Measurements from ENCODE around the gene MAPK8IP3. TPM values are rescaled to one million over a fixed set of nuclear protein-coding genes. Genes with fewer than 3 reads are reported as not detected.
A peak's percentile ranks its signal among the peaks of the same experiment; 100 is the strongest.

The MAPK8IP3 gene
- total RNA-seq, 1 donor from 2014 or later, result 201 TPM

GRCh38 chr16:1775006-1775845, 69.2 kb downstream of the MAPK8IP3 start:
- ChIA-PET POLR2A (interaction anchor here (5.6 kb wide), 1 partner anchor 8 kb away, joined by 88 read pairs; the partner anchor contains the start of genes NUBP2 and SPSB3), CTCF (no interaction called here)
- Mint-ChIP-seq H3K27ac (no peak overlapping the region), H3K27me3 (no peaks in the 10 kb centered on the region), H3K36me3 (ENCODE audit: low read depth) (peaks cover 19% of the 10 kb centered on the region), H3K4me1 (peaks cover 19% of the 10 kb centered on the region), H3K9me3 (no peaks in the 10 kb centered on the region), H3K4me3 (peak overlapping the region; percentile 28)
- DNase-seq, result no peak
- ATAC-seq (ENCODE audit: low read depth), result no peak
- TF ChIP-seq CTCF (IDR thresholded peaks at IDR 0.05), result no peak
- intact Hi-C loops (cut with micrococcal nuclease), result no loop called here

GRCh38 chr16:1775846-1776671, 70.1 kb downstream of the MAPK8IP3 start:
- intact Hi-C loops (cut with micrococcal nuclease), result no loop called here
- peaks cover 19% of the 10 kb centered on the region for H3K36me3 Mint-ChIP-seq (ENCODE audit: low read depth)
- TF ChIP-seq CTCF (IDR thresholded peaks at IDR 0.05), result no peak
- ATAC-seq (ENCODE audit: low read depth) (no peak), DNase-seq (no peak)
- H3K4me3 Mint-ChIP-seq, result no peak overlapping the region
- ChIA-PET POLR2A (no interaction called here), CTCF (no interaction called here)
- H3K27ac Mint-ChIP-seq, result no peak overlapping the region
- peaks cover 15% of the 10 kb centered on the region for H3K4me1 Mint-ChIP-seq
- H3K27me3 Mint-ChIP-seq, result no peaks in the 10 kb centered on the region
- H3K9me3 Mint-ChIP-seq, result no peaks in the 10 kb centered on the region

- intact Hi-C loops (cut with micrococcal nuclease), result no loop called here
- Mint-ChIP-seq H3K36me3 (ENCODE audit: low read depth) (peaks cover 19% of the 10 kb centered on the region), H3K4me1 (peaks cover 20% of the 10 kb centered on the region), H3K27me3 (no peaks in the 10 kb centered on the region), H3K4me3 (no peak overlapping the region), H3K9me3 (no peaks in the 10 kb centered on the region), H3K27ac (no peak overlapping the region)
- POLR2A ChIA-PET, result no interaction called here
- CTCF ChIA-PET, result no interaction called here
- no peak for DNase-seq
- ATAC-seq (ENCODE audit: low read depth), result no peak
- no peak for TF ChIP-seq CTCF (IDR thresholded peaks at IDR 0.05)
Observed at GRCh38 chr16:1776672-1776955, 70.6 kb downstream of the MAPK8IP3 start.

GRCh38 chr16:1776991-1777374, 71.0 kb downstream of the MAPK8IP3 start:
- Mint-ChIP-seq H3K27me3 (no peaks in the 10 kb centered on the region), H3K36me3 (ENCODE audit: low read depth) (peaks cover 17% of the 10 kb centered on the region), H3K27ac (no peak overlapping the region), H3K9me3 (no peaks in the 10 kb centered on the region), H3K4me3 (no peak overlapping the region), H3K4me1 (peaks cover 20% of the 10 kb centered on the region)
- intact Hi-C loops (cut with micrococcal nuclease), result no loop called here
- ATAC-seq (ENCODE audit: low read depth), result no peak
- DNase-seq, result no peak
- ChIA-PET CTCF (no interaction called here), POLR2A (no interaction called here)
- no peak for TF ChIP-seq CTCF (IDR thresholded peaks at IDR 0.05)

All from activated B cell treated with CpG ODN at 0.5 μM for 24 hours (primary cell).